GM18907 (cell line): ENCODE data around the gene CLDN4.
"Not testable (repeated sequence)": the region's sequence is repeated elsewhere in the genome, so short reads cannot be mapped to it uniquely, and the experiment has no call there.

Experiments used
- ATAC-seq: cut with Tn5 transposase; IDR thresholded peaks from one replicate; pipeline ENCODE4 v1.9.1; 2021; ENCODE audit warnings: mild to moderate bottlenecking, moderate library complexity; ENCODE audit not compliant: unreplicated experiment

Gene CLDN4

DNA sequence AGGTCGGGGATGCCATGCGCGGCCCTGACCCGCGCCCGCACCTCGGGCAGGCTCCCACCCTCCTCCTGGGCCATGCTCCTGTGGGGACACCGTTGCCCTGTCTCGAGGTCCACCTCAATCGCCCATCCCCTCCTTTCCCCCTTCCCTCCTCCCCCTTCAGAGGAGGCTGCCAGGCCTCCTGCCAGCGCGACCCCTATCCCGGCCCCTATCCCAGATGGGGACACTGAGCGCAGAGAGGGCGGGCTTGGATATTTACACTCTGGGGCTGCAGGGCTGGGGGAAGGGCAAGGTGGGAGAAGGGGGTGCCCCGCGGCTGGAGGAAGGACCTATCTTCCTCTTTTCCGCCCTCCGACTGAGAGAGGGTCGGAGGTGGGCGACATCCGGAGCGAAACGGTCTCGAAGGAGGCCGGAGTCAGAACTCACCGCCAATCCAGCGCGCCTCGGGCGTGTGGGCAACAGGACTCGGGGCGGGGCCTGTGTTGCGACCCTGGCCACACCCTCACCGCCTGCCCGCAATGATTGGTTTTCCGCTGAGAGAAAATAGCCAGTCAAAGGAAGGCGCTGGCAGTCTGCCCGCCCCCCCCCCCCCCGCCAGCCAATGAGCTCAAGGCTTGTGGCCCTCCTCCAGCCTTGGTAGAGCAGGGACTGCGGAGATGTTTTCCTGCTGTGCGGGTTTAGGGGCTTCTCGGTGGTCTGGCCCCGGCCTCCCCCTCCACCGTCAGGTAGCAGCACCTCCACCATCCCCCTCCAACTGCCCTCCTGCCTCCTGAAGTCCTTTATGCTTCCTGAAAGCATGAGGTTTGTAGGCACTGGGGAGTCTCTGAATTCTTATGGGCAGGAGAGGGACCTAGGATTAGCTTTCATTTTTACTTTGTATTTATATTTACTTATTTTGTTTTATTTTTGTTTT is 11.5 kb downstream of the CLDN4 start, which contains the start of gene METTL27:
METTL27 (minus strand) TSS at position 450 of the 910 bp plus-strand sequence; CDS start at position 74, 376 bp downstream.
- peak; percentile 94 for ATAC-seq

DNA sequence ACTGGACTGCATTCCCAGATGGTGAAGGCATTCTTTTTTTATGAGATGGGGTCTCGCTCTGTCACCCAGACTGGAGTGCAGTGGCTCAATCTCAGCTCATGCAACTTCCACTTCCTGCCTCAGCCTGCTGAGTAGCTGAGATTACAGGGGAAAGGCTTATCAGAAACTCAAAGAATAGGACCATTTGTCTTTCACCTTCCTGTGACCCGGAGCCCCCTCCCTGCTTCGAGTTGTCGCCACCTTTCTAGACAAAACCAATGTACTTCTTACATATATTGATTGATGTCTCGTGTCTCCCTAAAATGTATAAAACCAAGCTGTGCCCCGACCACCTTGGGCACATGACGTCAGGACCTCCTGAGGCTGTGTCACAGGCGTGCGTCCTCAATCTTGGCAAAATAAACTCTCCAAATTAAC is 13.3 kb downstream of the CLDN4 start:
- ATAC-seq = no peak

DNA sequence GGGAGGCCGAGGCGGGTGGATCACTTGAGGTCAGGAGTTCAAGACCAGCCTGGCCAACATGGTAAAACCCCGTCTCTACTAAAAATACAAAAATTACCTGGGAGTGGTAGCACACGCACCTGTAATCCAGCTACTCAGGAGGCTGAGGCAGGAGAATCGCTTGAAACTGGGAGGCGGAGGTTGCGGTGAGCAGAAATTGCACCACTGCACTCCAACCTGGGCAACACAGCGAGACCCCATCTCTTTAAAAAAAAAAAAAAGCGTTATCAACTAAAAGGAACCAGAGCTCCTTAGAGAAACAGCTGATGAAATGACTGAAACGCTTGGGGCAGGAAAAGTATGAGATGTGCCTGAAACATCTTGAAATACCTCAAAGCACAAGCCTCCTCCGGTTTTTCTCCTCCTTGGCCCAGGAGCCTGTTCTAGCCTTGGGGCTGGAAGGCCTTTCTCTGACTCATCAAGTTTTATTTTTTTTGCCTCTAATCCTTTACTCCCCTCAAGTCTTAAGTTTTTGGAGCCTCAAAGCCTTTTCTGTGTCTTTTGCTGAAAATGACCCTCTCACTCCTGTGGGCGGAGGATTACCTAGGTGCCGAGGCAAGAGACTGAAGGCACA is 14.2 kb downstream of the CLDN4 start:
- no peak for ATAC-seq

DNA sequence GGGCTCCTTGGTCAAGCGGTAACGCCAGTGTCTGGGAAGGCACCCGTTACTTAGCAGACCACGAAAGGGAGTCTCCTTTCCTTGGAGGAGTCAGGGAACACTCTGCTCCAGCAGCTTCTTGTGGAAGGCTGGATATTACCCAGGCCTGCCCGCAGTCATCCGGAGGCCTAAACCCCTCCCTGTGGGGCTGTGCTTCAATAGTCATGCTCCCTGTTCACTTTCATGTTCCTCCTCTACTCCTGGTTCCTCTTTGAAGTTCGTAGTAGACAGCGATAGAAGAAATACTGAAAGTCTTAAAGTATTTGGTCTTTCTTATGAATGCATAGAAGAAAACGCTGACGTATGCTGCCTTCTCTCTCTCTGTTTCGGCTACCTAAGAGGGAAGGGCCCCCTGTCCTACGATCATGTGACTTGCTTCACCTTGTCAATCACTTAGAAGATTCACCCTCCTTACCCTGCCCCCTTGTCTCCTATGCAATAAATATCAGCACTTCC is 15.0 kb downstream of the CLDN4 start:
- ATAC-seq = not testable (repeated sequence)

DNA sequence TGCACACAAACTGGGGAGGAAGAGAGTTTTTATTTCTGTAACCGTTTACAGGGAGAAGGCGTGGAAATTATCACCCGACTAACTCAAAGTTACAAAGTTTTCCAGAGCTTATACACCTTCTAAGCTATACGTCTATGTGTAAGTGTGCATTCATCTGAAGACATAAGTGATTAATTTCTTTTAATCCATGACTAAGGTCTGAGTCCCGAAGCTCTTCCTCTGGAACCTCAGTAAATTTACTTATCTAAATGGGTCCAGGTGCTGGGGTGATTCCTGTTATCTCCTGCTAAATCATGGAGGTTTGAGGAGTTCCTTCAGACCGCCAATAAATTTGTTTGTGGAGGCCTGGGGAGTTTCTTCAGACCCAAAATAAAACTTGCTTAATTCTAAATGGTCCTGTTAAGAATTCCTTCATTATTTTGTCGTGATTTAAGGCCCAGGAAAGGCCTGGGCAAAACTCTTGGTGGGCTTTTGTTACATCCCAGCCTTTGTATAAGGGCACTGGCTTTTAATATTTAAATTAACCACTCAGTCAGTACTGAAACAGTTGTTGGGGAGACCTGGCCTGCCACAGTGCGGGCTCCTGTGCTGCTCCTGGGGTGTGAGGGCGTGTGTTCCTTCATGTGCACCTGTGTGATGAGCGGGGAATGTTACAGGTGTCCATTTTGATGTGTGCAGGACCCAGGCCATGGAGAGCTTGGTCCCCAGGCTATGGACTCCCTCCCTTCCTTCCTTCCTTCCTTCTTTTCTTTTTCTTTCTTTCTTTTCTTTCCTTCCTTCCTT is 17.3 kb downstream of the CLDN4 start:
- no peak for ATAC-seq

DNA sequence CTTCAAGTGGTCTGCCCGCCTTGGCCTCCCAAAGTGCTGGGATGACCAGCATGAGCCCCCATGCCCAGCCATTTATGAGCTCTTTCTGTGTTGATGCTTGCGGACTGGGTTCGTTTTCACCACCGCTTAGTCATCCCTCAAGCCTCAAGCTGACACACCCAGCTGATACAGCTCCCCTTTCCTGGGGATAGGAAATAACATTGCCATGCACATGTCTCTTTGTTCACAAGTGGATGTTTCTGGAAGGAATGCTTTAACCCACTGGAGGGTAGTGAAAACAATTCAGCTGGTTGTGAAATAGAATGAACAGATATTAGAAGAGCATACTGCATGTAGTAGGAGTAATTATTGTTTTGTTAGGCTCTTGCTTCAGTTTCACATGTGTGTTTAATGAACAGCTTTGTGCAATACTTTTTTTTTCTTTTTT is 20.0 kb downstream of the CLDN4 start:
- ATAC-seq = no peak

DNA sequence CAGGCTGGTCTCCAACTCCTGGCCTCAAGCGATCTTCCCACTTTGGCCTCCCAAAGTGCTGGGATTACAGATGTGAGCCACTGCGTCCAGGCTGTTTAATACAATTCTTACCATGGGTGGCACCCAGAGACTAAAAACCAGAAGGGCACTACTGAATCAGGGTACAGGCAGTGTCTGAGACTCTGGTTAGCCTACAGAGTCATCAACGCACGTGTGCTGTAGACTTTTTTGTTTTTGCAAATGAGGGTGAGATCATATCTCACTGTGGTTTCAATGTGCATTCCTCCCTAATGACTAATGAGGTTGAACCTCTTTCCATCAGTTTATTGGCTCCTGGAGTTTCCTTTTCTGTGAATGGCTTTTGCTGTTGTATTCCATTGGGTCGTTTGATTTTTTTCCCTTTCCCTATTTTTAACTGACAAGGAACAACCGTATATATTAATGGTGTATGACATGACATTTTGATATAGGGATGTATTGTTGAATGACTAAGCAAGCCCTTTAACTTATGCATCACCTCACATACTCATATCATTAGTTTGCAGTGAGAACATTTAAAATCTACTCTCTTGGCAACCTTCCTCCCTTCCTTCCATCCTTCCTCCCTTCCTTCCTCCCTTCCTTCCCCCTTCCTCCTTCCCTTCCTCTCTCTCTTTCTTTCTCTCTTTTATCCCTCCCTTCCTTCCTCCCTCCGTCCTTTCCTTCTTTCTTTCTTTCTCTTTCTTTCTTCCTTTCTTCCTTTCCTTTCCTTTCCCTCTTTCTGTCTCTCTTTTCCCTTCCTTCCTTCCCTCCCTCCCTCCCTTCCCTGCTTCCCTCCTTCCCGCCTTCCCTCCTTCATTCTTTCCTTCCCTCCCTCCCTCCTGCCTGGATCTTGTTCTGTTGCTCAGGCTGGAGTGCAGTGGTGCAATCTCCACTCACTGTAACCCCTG is 20.9 kb downstream of the CLDN4 start:
- peak; percentile 71 for ATAC-seq

DNA sequence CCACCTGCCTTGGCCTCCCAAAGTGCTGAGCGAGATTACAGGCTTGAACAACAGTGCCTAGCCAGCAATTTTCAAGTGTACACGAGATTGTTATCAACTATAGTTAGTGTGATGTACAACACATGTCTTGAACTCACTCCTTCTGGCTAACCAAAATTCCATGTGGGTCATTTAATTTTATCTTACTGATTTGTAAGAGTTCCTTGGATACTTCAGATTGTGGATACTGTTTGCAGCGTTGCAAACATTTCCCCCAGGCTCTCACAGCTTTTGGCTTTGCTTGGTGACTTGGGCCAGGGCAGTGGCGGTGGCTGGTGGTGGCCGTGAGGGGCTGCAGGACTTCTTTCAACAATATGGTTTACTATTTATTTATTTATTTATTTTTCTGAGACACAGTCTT is 21.7 kb downstream of the CLDN4 start:
- no peak for ATAC-seq

DNA sequence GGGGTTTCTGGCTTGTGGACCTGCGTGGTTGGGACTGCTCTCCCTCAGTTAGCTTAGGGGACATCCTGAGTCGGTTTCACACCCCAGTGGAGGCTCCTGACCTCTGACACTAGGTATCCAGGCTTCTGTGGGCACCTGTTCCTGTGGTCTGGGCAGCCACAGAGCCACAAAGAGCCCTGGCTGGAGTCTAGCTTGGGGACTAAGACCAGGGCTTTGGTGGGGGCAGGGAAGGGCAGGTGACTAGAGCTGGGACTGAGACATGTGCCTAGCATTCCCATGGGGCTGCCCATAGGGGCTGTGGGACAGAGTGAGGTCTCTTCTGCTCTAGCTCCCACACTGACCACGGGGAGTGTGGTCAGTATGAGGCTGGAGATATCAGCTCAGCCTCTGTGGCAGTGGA is 26.1 kb downstream of the CLDN4 start:
- ATAC-seq = no peak

DNA sequence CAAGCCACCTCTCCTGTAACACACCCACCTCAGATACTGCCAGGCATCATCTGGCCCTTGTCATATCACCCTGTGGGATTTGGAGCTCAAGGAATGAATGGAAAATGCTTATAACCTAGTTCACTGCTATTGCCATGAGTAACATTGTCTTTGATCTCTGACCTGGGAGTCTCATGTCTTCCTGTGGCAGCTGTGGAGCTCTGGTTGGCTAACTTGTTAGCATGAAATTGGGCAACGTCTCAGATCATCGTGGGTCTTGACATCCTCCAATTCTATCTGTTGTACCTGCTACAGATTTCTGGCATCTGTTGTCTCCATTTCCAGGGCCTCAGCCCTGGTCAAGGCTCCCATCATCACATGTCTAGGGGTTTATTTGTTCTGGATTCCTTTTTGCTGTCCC is 28.0 kb downstream of the CLDN4 start:
- ATAC-seq = no peak

DNA sequence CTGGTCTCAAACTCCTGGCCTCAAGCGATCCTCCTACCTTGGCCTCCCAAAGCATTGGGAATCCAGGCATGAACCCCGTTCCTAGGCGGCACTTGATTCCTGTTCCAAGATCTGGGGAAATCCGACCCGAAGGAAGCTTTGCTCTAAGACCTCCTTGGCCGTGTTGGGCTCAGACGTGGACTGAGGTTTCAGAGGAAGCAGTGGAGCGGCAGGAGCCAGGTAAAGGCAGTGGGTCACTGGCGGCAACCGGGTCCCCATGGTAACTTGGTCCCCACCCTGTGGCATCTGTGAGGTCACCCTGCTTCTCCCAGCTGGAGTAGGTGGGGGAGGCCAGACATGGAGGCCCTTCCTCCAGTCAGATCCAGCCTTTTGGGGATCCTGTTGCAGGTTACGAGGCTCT is 30.1 kb downstream of the CLDN4 start, which contains the start of gene TMEM270:
TMEM270 (plus strand) TSS at position 301 of the 400 bp plus-strand sequence; CDS start at position 337, 36 bp downstream.
- no peak for ATAC-seq

DNA sequence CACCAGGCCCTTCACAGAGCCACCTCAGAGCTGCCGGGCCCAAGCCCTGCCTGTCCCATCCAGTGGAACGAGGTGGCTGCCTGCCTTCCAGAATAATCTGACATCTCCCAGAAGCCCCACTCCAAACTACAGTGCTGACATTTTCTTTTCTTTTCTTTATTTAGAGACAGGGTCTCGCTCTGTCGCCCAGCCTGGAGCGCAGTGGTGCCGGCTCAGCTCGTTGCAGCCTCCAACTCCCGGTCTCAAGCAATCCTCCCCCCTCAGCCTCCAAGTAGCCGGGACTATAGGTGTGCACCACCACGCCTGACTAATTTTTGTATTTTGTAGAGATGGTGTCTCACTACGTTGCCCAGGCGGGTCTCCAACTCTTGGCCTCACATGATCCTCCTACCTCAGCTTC is 30.5 kb downstream of the CLDN4 start:
- no peak for ATAC-seq

DNA sequence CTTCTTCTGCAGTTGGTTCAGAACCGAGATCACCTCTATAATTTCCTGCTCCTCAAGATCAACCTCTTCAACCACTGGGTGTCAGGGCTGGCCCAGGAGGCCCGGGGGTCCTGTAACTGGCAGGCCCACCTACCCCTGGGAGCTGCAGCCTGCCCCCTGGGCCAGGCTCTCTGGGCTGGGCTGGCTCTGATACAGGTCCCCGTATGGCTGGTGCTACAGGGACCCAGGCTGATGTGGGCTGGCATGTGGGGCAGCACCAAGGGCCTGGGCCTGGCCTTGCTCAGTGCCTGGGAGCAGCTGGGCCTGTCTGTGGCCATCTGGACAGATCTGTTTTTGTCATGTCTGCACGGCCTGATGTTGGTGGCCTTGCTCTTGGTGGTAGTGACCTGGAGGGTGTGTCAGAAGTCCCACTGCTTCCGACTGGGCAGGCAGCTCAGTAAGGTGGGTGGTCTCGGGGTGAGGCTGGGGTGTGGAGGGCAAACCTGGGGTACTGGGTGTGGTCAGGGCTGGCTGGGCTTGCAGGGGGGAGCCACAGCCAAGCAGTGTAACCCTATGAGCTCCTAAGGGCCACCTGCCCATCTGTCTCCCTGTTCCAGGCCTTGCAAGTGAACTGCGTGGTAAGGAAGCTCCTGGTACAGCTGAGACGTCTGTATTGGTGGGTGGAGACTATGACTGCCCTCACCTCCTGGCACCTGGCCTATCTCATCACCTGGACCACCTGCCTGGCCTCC is 34.4 kb downstream of the CLDN4 start:
- ATAC-seq = no peak

DNA sequence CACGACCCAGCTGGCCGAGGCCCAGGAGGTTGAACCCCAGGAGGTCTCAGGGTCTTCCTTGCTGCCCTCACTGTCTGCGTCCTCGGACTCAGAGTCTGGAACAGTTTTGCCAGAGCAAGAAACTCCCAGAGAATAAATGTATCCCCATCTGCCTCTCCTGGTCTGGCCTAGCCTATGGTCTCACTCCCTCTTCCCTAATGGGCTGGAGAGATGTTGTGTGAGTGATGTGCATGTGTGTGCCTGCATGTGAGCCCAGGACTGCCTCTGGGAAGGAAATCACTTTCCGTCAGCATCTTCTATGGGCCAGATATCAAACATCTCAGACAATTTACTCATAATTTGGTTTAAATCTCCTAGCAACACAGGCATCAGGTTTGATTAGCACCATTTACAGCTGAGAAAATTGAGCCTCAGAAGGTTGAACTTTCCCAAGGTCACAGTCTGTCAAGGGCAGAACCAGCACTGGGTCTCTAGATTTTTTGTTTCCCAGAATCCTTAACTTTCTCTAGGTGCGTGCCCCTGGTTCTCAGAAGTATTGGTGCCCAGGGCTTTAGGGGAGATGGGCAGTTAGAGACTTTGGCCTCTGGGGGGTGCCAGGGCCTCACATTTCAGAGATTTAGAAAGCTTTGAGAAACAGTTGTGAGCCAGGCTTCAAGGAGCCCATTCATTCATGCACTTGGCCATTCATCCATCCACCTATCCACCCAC is 35.1 kb downstream of the CLDN4 start:
- ATAC-seq = no peak

DNA sequence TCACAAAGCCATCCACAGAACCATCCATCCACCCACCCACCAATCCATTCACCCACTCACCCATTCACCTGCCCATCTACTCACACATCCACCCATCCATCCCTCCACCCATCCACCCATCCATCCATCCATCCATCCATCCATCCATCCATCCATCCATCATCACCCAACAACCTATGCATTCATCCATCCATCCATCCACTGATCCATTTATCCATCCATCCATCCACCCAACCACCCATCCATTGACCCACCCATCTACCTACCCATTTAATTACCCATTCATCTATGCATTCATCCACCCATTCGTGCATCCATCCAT is 35.6 kb downstream of the CLDN4 start:
- ATAC-seq = no peak

DNA sequence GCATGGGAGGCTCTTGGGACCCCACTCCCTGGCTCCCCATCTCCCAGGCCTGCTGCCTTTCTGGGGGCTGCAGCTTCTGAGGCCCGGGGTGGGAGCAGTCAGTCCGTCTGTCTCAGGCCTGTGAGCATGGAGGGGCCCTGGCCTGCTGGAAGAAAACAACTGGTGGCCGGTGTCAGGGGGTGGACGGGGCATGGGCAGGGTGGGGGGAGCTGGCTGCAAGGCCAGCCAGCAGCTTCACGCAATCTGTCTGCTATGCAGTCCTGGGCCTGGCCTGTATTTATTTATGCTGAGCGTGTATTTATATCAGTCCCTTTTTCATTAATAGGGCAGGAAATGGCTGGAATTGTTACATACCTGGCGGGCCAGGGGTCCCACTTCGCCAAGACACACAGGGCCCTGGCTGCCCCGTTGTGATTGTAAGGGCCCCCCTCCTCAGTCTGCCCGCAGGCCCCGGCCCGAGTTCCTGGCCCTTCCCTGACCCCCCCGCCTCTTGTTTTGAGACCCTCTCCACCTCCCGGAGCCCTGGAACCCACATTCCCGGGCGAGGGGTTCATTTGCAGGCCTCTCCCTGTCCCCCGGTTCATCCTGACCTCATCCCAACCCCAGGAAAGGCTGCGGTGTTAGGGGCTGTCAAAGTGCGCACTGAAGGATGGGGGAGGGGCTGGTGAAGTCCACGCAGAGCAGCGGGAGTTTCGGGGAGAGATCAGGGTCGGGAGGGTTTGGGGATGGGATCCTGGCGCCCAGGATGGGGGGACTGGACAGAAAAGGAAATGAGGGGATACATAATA is 38.4 kb downstream of the CLDN4 start:
- no peak for ATAC-seq

DNA sequence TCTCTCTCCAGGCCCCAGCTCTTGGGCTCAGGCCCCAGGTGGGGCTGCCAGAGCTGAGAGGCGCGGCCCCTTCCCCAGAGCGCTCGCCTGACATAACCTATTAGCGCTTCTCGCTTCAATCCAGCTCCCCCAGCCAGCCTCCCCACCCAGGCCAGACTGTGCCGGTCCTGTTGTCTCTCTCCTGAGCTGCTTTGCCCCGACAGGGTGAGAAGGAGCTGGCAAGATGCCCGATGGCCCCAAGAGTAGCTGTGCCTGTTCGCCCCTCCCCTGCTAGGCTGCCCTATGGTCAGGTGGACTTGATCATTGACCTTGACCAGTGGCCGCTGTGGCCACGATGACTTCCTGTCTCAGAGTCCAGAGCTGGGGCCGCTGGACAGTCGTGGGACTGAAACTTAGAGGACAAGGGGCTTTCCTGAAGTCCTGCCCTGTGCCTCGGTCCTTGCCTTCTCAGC is 39.3 kb downstream of the CLDN4 start:
- no peak for ATAC-seq
